Neuronal stem cell (in vitro differentiated cells): ENCODE results near the gene CACUL1.
A peak's percentile ranks its signal among the peaks of the same experiment; 100 is the strongest.
"Not testable (repeated sequence)": the region's sequence is repeated elsewhere in the genome, so short reads cannot be mapped to it uniquely, and the experiment has no call there.

ENCODE experiments used
- DNase-seq: peaks from one replicate; pipeline ENCODE4 v3.0.0-alpha.2; 2013; ENCODE audit warnings: low spot score
- H2AFZ ChIP-seq: one replicate; pipeline ENCODE4 v1.6.1; 2013; ENCODE audit warnings: mild to moderate bottlenecking, low read length, inconsistent platforms
- H2AK5ac ChIP-seq: 2 replicates; pipeline ENCODE4 v1.6.1; 2013; ENCODE audit warnings: low read depth, mild to moderate bottlenecking, inconsistent platforms, low read length, moderate library complexity, mixed read lengths
- H2BK120ac ChIP-seq: 2 replicates; pipeline ENCODE4 v1.6.1; 2013; ENCODE audit warnings: low read depth, mild to moderate bottlenecking, inconsistent platforms, low read length, moderate library complexity, mixed read lengths
- H2BK12ac ChIP-seq: one replicate; pipeline ENCODE4 v1.6.1; 2013; ENCODE audit warnings: low read length, inconsistent platforms
- H2BK15ac ChIP-seq: 2 replicates; pipeline ENCODE4 v1.6.1; 2013; ENCODE audit warnings: mild to moderate bottlenecking, low read length, inconsistent platforms, mixed read lengths
- H2BK5ac ChIP-seq: one replicate; pipeline ENCODE4 v1.6.1; 2013; ENCODE audit warnings: inconsistent platforms, mild to moderate bottlenecking, low read length, moderate library complexity
- H3K14ac ChIP-seq: one replicate; pipeline ENCODE4 v1.6.1; 2013; ENCODE audit warnings: low read length, inconsistent platforms
- H3K18ac ChIP-seq: 2 replicates; pipeline ENCODE4 v1.6.1; 2013; ENCODE audit warnings: low read length, inconsistent platforms
- H3K23ac ChIP-seq: 2 replicates; pipeline ENCODE4 v1.6.1; 2013; ENCODE audit warnings: low read depth, mild to moderate bottlenecking, mixed read lengths, low read length, inconsistent platforms; ENCODE audit not compliant: poor library complexity
- H3K27ac ChIP-seq: replicated peaks from 3 replicates; pipeline ENCODE4 v1.5.1; 2013; ENCODE audit warnings: low read length, inconsistent platforms
- H3K27me3 ChIP-seq, 3 experiments: 2 replicates each; pipeline ENCODE4 v1.6.1; 2013; ENCODE audit warnings: low read length in 3 of 3, mild to moderate bottlenecking in 2 of 3, inconsistent platforms in 1 of 3, low read depth in 1 of 3, mixed read lengths in 1 of 3, moderate library complexity in 1 of 3; ENCODE audit not compliant: control insufficient read depth in 3 of 3, insufficient read depth in 3 of 3
- H3K36me3 ChIP-seq, 2 donors: replicated peaks in 1 of 2; 2 replicates each; pipeline ENCODE4 v1.6.1; 2013; ENCODE audit warnings: low read length in 2 of 2; ENCODE audit not compliant: control insufficient read depth in 2 of 2, insufficient read depth in 2 of 2
- H3K4ac ChIP-seq: 2 replicates; pipeline ENCODE4 v1.6.1; 2013; ENCODE audit warnings: inconsistent platforms, mild to moderate bottlenecking, low read length, moderate library complexity
- H3K4me1 ChIP-seq, 2 donors: 1 replicate in 1 of 2; 2 replicates in 1 of 2; pipeline ENCODE4 v1.6.1; 2013; ENCODE audit warnings: low read length in 2 of 2, low read depth in 1 of 2; ENCODE audit not compliant: control insufficient read depth in 2 of 2, insufficient read depth in 1 of 2
- H3K4me2 ChIP-seq: one replicate; pipeline ENCODE4 v1.6.1; 2013; ENCODE audit warnings: mild to moderate bottlenecking, low read length, inconsistent platforms; ENCODE audit not compliant: insufficient read depth, poor library complexity, severe bottlenecking
- H3K4me3 ChIP-seq, 2 donors: 2 replicates each; pipeline ENCODE4 v1.5.1; 2013; ENCODE audit warnings: low read length in 2 of 2, mild to moderate bottlenecking in 2 of 2, inconsistent platforms in 1 of 2, moderate library complexity in 1 of 2
- H3K79me1 ChIP-seq: one replicate; pipeline ENCODE4 v1.6.1; 2013; ENCODE audit warnings: low read depth, mild to moderate bottlenecking, inconsistent platforms, low read length, moderate library complexity
- H3K9ac ChIP-seq: one replicate; pipeline ENCODE4 v1.6.1; 2013; ENCODE audit warnings: mild to moderate bottlenecking, low read depth, low read length, inconsistent platforms; ENCODE audit not compliant: poor library complexity
- H3K9me3 ChIP-seq, 2 donors: replicated peaks in 1 of 2; 2 replicates each; pipeline versions ENCODE3 to v1.6.1; 2013; ENCODE audit warnings: low read length in 2 of 2, mild to moderate bottlenecking in 2 of 2, inconsistent platforms in 1 of 2, low read depth in 1 of 2, mixed read lengths in 1 of 2, moderate library complexity in 1 of 2; ENCODE audit not compliant: control insufficient read depth in 2 of 2, insufficient read depth in 1 of 2
- H4K8ac ChIP-seq: one replicate; pipeline ENCODE4 v1.6.1; 2013; ENCODE audit warnings: low read depth, mild to moderate bottlenecking, inconsistent platforms, low read length, moderate library complexity
- H4K91ac ChIP-seq: one replicate; pipeline ENCODE4 v1.6.1; 2013; ENCODE audit warnings: low read length, low read depth, mild to moderate bottlenecking, inconsistent platforms; ENCODE audit not compliant: poor library complexity
- WGBS, 2 donors: extraction: QIAGEN DNeasy Blood & Tissue Kit; methylation state at CpG; one replicate each; pipeline ENCODE4 v1.1.7; 2013; ENCODE audit warnings: missing lambda C conversion rate in 2 of 2, mixed read lengths in 1 of 2; ENCODE audit not compliant: insufficient read length in 2 of 2, insufficient replicate concordance in 1 of 2; ENCODE audit errors: extremely low coverage in 2 of 2; 5-methylcytosine and 5-hydroxymethylcytosine counted together

The CACUL1 gene

GRCh38 chr10:118799777-118800176 is 45.0 kb upstream of the CACUL1 start:
- Histone ChIP-seq H3K14ac (no peak overlapping the region), H3K18ac (no peak overlapping the region), H2BK5ac (no peak overlapping the region), H2AK5ac (no peak overlapping the region), H3K9ac (no peak overlapping the region), H3K27me3 (peaks cover 0 to 3% (median 0%) of the 10 kb centered on the region in 3 experiments), H3K36me3 (no peaks in the 10 kb centered on the region), H3K4ac (no peak overlapping the region), H3K23ac (no peak overlapping the region), H3K9me3 (no peaks in the 10 kb centered on the region), H2BK12ac (no peak overlapping the region), H3K79me1 (no peaks in the 10 kb centered on the region), H2BK15ac (no peak overlapping the region), H3K4me1 (peaks cover 0 to 13% of the 10 kb centered on the region in 2 donors), H3K4me2 (no peak overlapping the region), H4K8ac (no peak overlapping the region), H4K91ac (no peak overlapping the region), H2AFZ (no peak overlapping the region), H3K27ac (no peak overlapping the region), H3K4me3 (no peak overlapping the region), H2BK120ac (no peak overlapping the region)
- DNase-seq: no peak
- no CpG with 5 or more reads among the region's 3 CpGs for WGBS, 2 donors

- WGBS, 2 donors: no CpG with 5 or more reads among the region's 3 CpGs
- Histone ChIP-seq H2BK5ac (no peak overlapping the region), H3K9ac (no peak overlapping the region), H3K4me3 (no peak overlapping the region), H3K79me1 (no peaks in the 10 kb centered on the region), H2AK5ac (no peak overlapping the region), H3K27me3 (peaks cover 0 to 3% (median 0%) of the 10 kb centered on the region in 3 experiments), H3K4me2 (no peak overlapping the region), H3K18ac (no peak overlapping the region), H2AFZ (no peak overlapping the region), H3K4ac (no peak overlapping the region), H3K36me3 (no peaks in the 10 kb centered on the region), H2BK15ac (no peak overlapping the region), H2BK120ac (no peak overlapping the region), H4K91ac (no peak overlapping the region), H3K14ac (no peak overlapping the region), H3K27ac (peak overlapping the region; percentile 45), H4K8ac (no peak overlapping the region), H3K23ac (no peak overlapping the region), H3K4me1 (peaks cover 0 to 10% of the 10 kb centered on the region in 2 donors), H2BK12ac (no peak overlapping the region), H3K9me3 (no peaks in the 10 kb centered on the region)
- no peak for DNase-seq
These were observed 43.5 kb upstream of the CACUL1 start for GRCh38 chr10:118798231-118798662.

- H3K4me2 ChIP-seq, H4K8ac ChIP-seq, H3K4me3 ChIP-seq, H3K79me1 ChIP-seq, H3K27me3 ChIP-seq, H2AK5ac ChIP-seq, H2BK12ac ChIP-seq, H2BK5ac ChIP-seq, H3K9ac ChIP-seq, DNase-seq, H4K91ac ChIP-seq, H2AFZ ChIP-seq, H3K9me3 ChIP-seq, H3K27ac ChIP-seq, H2BK120ac ChIP-seq, H2BK15ac ChIP-seq, H3K4ac ChIP-seq, H3K23ac ChIP-seq, H3K36me3 ChIP-seq, H3K18ac ChIP-seq, H3K4me1 ChIP-seq, H3K14ac ChIP-seq: not testable (repeated sequence)
- WGBS, 2 donors: no CpG with 5 or more reads among the region's 7 CpGs
These were observed 40.2 kb upstream of the CACUL1 start for GRCh38 chr10:118794971-118795370.

- Histone ChIP-seq H3K23ac (no peak overlapping the region), H4K8ac (no peak overlapping the region), H4K91ac (no peak overlapping the region), H2BK15ac (no peak overlapping the region), H3K4me1 (peaks cover 0 to 4% of the 10 kb centered on the region in 2 donors), H3K4ac (no peak overlapping the region), H3K36me3 (no peaks in the 10 kb centered on the region), H3K4me3 (no peak overlapping the region), H2AK5ac (no peak overlapping the region), H3K18ac (no peak overlapping the region), H2BK120ac (no peak overlapping the region), H3K4me2 (no peak overlapping the region), H3K27ac (no peak overlapping the region), H2AFZ (no peak overlapping the region), H3K9ac (no peak overlapping the region), H3K9me3 (no peaks in the 10 kb centered on the region), H3K14ac (no peak overlapping the region), H3K27me3 (no peaks in the 10 kb centered on the region), H3K79me1 (no peaks in the 10 kb centered on the region), H2BK12ac (no peak overlapping the region), H2BK5ac (no peak overlapping the region)
- no CpG with 5 or more reads among the region's 6 CpGs for WGBS, 2 donors
- DNase-seq: no peak
These were observed 38.8 kb upstream of the CACUL1 start for GRCh38 chr10:118793545-118793944.
